HG03175 (cell line): ENCODE measurements around the gene CCDC187.

ENCODE experiments used
- ATAC-seq: cut with Tn5 transposase; IDR thresholded peaks from one replicate; pipeline ENCODE4 v1.9.1; 2021; ENCODE audit warnings: mild to moderate bottlenecking, moderate library complexity; ENCODE audit not compliant: unreplicated experiment

Gene CCDC187

DNA sequence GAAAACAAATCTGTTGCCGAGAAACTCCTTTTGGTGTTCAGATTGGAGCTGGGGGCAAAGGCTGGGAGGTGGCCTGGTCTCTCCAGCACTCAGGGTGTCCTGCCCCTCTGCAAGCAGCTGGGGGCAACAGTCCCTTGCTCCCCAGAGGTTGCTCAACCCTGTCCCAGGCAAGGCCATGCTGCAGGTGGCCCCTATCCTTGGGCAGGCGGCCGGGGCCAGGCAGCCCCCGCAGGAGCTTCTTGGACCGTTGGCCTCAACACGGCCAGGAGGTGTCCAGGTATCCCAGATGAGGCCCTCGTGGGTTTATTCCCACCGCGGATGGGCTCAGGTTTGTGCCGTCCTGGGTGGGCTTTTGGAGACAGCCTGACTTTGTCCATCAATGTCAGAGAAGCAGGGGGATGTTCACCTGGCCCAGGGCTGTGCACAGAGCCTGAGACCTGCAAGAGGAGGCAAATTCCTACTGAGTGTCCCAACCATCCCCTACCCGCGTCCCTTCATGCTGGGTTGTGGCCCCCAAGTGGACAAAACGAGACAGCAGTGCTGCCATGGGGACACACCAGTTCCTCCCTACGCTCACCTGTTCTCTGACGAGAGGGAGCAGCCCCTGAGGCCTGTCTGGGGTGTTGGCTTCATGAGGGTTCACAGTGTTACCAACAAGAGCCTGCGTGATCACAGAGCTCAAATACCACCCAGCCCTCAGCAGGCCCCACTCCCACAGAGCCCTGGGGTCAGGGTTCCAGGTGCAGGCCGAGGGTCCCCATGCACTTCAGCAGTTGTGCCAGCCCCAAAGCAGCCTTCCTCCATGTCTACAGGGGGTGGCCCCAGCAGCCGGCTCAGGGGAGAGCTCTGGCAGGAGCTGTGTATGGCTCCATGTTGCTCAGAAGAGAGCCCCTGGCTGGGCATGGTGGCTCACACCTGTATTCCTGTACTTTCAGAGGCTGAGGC lies 9.5 kb upstream of the CCDC187 start:
- ATAC-seq, result no peak

DNA sequence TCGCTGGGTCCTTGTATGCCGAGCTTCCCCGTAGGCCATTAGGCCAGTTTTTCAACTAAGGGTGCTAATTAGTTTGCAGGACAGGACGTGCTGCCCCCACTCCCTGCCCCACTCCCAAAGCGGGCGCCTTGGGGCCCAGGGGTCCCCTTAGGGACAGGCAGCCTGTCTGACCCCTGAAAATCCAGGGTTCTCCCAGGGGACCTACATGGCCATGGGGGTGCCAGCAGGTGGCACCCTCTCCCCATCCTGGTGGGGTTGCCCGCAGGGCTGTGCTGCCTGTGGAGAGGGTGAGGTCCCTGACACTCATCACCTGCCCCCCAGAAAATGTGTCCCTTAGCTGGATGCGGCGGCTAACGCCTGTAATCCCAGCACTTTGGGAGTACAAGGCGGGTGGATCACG lies 8.5 kb upstream of the CCDC187 start:
- no peak for ATAC-seq

DNA sequence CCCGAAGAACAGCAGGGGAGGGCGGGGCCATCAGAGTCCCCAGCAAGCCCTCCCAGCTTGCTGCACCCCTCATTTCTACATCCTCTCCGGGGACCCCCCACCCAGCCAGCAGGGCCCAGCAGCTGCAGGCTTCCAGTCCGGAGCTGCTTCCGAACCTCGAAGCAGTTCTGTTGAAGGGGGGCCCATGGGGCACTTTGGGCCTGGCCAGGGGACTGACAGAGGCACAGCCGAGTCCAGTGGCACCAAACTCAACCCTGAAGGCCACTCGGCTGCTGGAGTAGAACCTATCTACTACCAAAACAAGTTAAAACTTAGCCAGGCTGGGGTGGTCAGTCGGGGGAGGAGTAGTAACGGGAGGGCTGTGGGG lies 8.1 kb upstream of the CCDC187 start:
- no peak for ATAC-seq

DNA sequence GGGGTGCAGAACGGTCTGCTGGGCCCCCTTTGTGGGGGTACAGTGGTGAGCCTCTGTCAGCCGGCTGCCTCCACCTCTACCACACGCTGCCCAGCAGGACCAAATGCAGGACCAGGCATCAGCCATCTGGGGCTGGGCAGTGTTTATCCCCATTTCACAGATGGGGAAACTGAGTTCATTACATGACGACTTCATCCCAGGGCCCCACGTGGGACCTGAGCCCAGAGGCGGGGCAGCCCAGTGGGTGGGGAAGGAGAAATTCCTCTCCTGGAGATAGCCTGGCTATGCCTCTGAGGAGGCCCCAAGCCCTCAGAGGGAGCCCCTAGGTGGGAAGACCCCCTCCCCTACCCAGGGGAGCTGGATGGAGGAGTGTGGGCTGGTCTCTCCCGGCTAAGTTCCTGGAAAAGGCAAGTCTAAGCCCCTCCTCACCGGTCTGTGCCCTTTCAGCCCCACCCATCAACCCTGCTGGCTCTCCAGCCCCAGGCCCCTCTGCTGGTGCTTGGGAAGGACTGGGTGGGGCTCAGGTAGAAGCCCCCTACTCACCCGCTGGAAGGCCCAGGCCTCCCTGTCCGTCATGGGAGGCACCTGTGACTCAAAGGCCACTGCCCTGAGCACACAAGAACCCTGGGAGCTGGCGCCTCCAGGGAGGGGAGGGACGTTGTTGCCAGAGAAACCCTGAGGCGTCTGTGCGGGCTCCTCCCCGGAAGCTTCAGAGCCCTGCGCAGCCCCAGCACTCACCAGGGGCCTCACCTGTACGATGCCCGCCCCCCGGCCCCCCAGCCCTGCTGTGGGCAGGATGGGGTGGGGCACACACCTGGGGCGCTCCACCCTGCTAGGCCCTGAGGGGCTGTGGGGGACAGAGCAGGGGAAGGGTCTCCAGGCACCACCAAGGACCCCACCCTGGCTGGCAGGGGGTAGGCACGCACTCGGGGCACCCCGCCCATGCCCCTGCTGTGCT lies 7.4 kb upstream of the CCDC187 start:
- no peak for ATAC-seq

DNA sequence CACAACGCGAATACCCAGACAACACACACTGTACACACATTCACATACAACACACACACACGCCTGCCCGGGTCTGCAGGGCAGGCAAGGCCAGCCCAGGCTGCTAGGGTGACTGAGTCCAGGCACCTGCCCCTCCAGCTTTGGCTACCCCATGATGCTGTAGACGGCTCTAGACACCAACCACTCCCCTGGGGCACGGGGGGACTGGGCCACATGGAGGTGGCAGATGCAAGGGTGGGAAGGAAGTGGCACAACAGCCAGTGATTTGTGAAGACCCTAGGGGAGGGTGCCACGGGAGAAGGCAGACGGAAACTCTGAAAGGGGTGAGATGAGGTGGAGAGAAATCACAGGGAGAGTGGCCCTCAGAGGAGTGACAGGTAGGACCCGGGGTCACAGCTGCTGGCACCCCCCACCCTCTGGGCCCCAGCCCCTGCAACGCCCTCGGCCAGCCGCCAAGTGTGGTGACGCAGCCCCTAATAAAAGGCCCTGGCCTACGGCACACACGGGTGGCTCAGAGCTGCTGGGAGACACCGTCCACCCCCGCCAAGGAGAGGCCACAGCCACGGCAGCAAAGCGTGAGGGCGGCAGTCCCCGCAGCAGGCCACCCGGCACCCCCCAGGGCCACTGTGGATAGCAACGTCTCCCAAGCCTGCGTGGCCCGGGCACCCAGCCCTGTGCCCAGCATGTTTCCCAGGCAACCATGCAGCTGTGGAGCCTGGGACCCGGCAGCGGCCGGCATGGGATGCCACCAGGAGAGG lies 6.6 kb upstream of the CCDC187 start:
- no peak for ATAC-seq

DNA sequence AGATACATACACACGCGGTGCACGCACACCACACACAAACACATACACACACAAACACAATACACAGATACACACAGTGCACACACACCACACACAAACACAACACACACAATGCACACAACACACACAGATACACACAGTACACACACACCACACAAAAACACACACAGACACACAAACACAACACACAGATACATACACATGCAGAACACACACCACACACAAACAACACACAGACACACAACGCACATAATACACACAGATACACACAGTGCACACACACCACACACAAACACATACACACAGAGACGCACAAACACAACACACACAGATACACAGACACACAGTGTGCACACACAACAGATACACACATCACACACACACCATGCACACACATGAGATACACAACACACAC lies 5.9 kb upstream of the CCDC187 start:
- no peak for ATAC-seq

DNA sequence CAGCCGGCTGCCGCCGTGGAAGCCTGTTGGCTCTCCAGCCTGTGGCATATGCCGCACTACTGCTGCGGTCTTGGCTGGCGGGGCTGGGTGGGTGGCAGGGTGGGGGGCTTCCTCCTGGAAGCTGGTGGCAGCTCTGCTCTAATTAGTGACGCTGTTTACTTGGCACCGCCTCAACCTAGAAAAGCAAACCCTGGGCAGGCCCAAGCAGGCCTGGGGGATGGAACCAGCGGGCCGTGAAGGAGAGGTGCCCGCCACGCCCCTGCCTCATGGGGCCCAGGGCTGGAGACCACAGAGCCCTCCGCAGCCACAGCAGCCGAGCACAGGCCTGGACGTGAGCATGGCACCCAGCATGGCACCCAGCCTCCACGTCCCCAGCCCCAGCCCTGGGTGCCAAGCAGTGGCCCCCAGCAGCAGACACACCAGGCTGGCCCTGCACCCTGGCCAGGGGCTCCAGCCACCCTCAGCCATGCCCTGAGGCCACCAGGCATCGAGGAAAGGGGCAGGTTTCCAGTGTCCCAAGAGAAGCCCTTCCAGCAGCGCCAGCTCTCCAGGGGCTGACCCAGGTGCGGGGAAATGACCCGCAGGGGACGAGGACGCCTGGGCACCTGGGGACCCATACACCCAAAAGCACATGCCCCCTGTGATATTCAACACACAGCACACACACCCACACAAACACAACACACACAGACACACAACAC lies 5.4 kb upstream of the CCDC187 start:
- ATAC-seq, result no peak

DNA sequence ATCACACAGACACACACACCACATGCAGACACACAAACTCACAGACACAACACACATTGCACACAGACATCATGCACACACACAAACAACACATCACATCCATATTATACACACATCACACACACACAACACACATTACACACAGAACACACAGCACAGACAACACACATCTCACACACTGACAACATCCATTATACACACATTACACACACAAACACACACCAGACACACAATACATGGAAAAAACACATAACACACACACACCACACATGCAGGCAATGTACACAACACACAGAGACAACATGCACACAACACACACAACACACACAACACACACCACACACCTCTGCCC lies 4.8 kb upstream of the CCDC187 start:
- no peak for ATAC-seq

DNA sequence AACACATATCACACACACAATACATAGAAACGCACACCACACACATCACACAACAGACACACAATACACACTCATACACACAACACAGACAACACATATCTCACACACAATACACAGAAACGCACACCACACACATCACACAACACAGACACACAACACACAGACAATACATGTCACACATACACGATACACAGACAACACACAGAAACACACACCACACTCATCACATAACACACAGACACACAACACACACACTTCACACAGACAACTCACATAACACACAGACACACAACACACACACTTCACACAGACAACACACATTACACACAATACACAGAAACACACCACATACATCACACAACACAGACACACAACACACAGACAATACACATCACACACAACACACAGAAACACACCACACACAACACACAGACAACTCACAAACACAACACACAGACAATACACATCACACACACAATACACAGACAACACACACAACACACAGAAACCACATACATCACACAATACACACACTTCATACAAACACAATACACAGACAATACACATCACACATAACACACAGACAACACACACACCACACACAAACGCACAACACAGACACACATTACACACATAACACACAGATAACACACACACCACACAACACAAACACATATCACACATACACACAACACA lies 4.3 kb upstream of the CCDC187 start:
- ATAC-seq, result no peak

DNA sequence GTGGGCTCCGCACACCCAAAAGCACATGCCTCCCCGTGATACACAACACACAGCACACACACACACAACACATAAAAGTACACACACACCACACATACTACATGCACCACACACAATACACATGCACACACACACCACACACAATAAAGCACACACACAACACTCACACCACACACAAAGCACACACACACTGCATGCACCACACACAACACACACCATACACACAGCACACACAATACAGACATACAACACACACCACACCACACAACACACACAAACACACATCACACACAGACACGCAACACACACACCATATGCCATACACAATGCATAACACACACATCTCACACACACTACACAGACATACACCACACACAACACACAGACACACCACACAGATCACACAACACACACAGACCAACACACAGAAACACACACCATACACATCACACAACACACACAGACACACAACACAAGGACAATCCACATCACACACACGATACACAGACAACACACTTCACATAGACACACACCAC lies 3.4 kb upstream of the CCDC187 start:
- no peak for ATAC-seq

DNA sequence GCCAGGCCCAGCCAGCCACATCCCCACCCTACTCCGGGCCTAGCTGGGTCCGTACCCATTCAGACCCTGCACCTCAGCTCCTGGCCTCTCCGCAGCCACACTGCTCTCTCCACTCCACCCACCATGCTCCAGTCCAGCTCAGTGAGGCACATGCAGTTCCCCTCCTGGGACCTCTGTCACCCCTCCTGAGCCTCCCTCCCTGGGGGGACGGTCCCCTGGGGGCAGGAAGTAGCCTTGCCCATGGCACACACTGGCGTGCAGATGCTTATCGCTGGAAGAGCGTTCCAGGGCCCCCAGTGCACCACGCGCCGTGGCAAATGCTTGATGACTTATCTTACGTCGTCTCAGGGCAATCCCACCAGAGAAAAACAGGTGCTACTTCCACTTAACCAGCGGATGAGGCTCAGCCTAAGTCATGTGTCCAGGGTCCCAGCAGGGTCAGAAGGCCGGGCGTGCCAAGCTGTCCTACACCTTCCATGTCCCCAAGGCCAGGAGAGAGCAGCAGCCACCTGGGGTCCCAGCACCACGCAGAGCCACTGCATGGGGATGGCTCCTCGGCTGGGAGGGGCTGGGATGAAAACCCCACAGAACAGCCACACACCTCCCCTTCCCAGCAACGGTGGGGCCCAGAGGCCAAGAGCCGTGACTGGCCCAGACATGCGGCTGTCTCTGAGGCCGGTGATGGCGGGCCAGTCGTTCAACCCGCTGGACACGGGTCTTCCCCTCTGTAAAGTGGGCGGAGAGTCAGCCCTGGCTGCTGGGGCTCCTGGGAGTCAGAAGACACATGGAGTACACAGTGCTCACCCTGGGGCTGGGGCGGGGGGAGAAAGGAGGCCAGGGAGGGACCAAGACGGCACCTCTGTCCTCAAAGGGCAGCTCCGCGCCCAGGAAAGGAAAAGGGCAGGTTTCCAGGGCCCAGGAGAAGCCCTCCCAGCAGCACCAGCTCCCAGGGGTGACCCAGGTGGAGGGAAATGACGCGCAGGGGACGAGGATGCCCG lies 2.6 kb upstream of the CCDC187 start:
- ATAC-seq, result no peak

DNA sequence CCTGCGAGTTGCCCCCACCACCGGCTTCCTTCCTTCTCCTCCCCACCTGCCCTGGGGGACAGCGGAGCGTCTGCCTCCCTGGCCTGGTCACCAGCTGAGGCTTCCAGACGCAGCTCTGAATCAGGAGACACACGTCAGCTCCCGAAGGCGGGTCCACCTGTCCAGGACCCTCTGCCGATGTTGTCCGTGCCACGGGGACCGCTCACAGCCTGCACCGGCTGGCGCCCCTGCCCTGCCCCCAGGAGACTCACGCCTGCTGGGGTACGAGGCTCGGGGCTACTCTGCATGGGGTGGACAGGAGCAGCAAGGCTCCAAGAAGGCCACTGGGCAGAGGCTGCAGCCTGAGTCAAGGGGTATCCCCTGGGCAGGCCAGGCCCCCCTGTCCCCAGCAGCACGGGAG lies 1.9 kb upstream of the CCDC187 start:
- no peak for ATAC-seq

DNA sequence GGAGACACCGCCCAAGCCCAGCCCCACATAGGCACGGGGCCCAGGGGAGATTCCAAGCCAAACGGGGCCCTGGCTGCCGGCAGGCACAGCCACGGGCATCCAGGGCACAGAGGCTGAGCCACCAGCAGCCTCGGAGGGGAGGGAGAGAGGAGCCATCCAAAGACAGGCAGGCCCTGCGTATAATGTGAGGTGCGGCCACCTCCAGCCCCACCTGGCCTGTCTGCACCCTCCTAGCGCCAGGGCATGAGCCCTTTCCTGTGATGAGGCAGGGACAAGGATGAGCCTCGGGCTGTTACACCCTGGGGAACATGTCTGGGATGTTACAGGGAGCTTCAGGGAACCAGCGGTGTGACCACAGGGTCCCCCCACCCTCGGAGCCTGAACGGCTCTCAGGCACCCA lies 1.1 kb upstream of the CCDC187 start:
- no peak for ATAC-seq

DNA sequence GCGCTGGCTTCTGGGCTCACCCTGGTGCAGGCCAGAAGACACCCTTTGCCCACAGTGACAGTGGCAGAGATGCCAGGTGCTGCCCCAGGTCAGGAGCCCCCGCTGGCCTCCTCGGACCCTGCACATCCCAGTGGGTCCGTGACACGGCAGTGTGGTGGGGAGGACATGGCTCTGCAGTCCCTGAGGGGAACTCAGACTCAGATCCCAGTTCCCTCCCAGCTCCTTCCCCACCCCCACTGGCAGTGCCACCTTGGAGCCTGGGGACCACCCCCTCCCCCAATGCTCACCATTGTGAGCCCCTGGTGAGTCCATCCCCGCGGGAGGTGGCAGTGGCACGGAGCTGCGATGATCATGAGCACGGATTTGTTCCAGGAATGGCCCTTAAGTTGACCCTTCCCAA lies 562 bp upstream of the CCDC187 start:
- no peak for ATAC-seq

DNA sequence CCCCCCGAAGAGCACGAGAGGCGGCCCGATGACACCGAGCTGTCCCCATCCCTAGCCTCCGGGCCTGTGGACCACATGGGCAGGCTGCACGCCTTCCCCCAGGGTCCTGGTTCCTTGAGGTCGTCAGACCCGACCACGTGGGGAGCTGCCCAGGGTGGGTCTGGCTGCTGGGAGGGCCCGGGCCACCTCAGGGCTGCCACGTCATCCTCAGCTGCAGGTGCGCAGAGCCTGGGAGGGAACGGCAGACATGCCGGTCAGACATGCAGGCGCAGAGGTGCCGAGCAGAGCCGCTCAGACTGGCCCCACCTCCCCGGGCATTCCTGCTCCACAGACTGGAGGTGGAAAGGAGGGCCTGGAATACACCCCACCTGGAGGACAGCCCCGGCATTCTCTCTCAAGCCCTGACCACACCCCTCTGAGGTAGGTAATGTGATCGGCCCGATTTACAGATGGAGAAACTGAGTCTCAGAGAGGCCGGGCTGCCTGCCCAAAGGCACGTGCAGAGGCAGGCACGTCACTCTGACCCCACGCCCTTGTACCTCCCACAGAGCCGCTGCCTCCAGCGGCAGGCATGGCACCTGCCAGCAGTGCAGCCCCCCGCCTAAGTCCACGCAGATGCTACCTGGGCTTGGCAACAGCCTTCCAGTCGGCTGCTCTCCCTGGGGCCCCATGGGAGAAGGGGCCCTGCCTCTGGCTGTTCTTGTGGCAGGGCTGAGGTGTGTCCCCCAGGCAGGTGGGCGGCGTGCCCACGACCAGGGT lies 649 bp downstream of the CCDC187 start:
- no peak for ATAC-seq

DNA sequence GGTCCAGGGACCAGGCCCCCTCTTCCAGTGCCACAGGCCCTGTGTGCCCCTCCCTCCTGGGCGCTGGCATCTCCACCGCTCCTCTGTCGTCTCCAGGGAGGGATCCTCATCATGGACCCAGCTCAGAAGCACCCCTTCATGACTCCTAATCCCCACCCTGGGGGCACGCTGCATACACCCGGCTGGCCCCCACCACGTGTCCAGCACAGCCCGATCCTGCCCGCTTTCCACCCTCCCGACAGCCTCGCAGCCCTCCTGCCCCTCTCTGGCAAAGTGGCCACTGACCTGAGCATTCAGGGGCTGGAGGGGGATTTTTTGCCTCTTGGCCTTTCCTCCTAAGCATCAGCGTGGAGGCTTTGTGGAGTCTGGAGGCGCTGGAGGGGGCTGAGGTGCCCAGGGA lies 1.4 kb downstream of the CCDC187 start:
- no peak for ATAC-seq

DNA sequence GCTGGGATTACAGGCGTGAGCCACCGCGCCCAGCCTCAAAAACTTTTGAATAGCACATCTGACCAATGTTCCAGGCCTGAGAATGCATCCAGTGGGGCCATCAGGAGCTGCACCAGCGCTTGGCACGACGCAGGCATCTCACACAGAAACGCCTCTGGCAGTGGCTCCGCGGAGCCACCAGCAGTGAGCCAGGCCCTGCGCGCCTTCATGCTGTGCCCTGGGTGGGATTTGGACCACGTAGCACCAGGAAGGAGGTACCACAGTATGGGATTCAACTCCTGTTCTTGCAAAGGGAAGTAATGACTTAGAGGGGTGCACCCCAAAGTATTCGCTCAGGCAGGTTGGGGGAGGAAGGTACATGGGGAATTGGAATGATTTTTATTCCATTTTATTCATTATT lies 3.0 kb downstream of the CCDC187 start:
- ATAC-seq, result no peak

DNA sequence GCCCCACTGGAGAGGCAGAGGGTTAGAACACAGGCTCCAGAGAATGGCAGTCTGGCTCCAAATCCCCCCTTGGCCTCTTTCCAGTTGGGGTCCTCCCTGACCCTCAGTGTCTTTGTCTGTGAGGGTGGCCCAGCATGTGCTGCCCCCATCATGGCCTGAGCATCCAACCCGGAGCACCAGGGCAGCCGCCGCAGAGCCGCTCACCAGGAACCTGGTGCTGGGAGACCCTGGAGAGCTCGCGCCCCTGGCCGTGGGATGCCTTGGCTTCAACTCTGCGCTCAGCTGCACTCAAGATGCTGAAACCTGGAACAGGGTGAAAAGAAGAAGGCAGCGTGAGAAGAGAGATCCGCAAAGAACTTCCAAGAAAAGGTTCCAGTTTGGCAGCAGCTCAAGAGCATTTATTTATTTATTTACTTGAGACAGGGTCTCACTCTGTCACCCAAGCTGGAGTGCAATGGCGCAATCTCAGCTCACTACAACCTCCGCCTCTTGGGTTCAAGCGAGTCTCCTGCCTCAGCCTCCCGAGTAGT lies 3.8 kb downstream of the CCDC187 start:
- ATAC-seq, result no peak
